ENCODE measurements around the gene TASP1.

- no peak for TF ChIP-seq SUZ12 (IDR thresholded peaks at IDR 0.05; ENCODE audit: unreplicated experiment)
- TF ChIP-seq, protein P1, sequence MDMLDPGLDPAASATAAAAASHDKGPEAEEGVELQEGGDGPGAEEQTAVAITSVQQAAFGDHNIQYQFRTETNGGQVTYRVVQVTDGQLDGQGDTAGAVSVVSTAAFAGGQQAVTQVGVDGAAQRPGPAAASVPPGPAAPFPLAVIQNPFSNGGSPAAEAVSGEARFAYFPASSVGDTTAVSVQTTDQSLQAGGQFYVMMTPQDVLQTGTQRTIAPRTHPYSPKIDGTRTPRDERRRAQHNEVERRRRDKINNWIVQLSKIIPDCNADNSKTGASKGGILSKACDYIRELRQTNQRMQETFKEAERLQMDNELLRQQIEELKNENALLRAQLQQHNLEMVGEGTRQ (IDR thresholded peaks at IDR 0.05; ENCODE audit: borderline replicate concordance, low read depth, low read length) = no peak
- TF ChIP-seq NFYA (IDR thresholded peaks at IDR 0.05; ENCODE audit: borderline replicate concordance, low read depth, low read length) = no peak
- TF ChIP-seq CTCF (IDR thresholded peaks at IDR 0.05 in 2 of 3, conservative IDR thresholded peaks at IDR 0.05 in 1 of 3; ENCODE audit: control insufficient read depth in 2 of 3, extremely low read depth in 1 of 3, insufficient read depth in 1 of 3, low read depth in 3 of 3, low read length in 3 of 3) = no peak
- TF ChIP-seq TAF1 (IDR thresholded peaks at IDR 0.05; ENCODE audit: borderline replicate concordance, low read depth, low read length) = no peak
These were observed 22.4 kb upstream of the TASP1 start for GRCh38 chr20:13661070-13661685.

Measured in GM12878 (cell line).